AG09309 (cell line): ENCODE data around the gene TIMP2.

Experiments used
- DNase-seq: peaks from one replicate; pipeline ENCODE4 v3.0.0-alpha.2; 2010; ENCODE audit warnings: low read depth
- H3K4me3 ChIP-seq: 2 replicates; pipeline ENCODE4 v1.5.1; 2011; ENCODE audit warnings: mild to moderate bottlenecking, low read depth, low read length, moderate library complexity; ENCODE audit not compliant: control insufficient read depth
- TF ChIP-seq, protein P1 (sequence below): IDR thresholded peaks from 2 replicates; pipeline ENCODE4 v1.5.1; 2011; ENCODE audit warnings: mild to moderate bottlenecking, low read depth, low read length, inconsistent platforms; ENCODE audit not compliant: insufficient read depth, control insufficient read depth; ENCODE audit errors: missing control alignments

TIMP2 gene

DNA sequence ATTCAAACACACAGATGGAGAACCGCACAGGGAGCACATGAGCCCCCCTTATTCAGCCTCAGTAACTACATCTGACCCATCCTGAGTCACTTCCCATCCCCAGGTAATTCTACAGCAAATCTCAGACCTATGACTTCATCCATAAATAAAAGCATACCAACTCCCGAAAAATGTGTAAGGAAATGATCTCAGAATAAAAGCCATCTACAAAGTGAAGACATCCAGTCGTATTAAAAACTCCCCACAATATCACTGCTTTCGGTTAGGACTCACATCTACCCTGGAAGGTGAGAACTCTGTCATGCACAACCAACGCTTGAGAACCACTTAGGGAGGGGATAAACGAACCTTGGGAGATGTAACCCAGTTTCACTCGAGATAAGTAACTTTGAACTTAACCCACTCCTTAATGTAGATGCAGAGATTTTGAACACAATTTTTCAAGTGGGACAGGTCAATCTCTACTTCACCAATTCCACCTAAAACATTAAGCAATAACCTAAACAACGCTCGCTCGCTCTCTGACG, 85.9 kb downstream of the TIMP2 start:
- TF ChIP-seq, protein P1, sequence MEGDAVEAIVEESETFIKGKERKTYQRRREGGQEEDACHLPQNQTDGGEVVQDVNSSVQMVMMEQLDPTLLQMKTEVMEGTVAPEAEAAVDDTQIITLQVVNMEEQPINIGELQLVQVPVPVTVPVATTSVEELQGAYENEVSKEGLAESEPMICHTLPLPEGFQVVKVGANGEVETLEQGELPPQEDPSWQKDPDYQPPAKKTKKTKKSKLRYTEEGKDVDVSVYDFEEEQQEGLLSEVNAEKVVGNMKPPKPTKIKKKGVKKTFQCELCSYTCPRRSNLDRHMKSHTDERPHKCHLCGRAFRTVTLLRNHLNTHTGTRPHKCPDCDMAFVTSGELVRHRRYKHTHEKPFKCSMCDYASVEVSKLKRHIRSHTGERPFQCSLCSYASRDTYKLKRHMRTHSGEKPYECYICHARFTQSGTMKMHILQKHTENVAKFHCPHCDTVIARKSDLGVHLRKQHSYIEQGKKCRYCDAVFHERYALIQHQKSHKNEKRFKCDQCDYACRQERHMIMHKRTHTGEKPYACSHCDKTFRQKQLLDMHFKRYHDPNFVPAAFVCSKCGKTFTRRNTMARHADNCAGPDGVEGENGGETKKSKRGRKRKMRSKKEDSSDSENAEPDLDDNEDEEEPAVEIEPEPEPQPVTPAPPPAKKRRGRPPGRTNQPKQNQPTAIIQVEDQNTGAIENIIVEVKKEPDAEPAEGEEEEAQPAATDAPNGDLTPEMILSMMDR: no peak
- peak overlapping the region; percentile 90 for H3K4me3 ChIP-seq
- no peak for DNase-seq

DNA sequence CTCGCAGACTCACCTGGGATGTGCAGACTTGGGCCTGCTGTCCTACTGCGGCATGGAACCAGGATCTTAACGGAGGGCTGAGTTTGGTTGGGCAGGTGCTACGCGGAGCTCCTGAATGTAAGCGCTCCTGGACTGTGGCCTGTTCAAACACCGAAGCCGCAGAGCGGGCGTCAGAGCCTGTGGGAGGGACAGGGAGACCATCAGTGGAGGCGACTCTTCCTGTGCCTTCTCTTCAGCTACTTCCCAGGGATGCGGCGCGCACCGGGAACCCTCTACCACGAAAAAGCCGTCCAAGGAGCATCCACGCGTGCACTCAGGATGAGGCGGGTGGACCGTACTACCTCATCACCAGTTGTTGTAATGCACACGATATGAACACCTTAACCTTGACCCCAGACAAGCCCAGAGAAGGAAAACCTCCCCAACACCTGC, 86.6 kb downstream of the TIMP2 start:
- DNase-seq: no peak
- no peak overlapping the region; the same call in 1 of the 2 replicates for H3K4me3 ChIP-seq
- TF ChIP-seq, protein P1: no peak

DNA sequence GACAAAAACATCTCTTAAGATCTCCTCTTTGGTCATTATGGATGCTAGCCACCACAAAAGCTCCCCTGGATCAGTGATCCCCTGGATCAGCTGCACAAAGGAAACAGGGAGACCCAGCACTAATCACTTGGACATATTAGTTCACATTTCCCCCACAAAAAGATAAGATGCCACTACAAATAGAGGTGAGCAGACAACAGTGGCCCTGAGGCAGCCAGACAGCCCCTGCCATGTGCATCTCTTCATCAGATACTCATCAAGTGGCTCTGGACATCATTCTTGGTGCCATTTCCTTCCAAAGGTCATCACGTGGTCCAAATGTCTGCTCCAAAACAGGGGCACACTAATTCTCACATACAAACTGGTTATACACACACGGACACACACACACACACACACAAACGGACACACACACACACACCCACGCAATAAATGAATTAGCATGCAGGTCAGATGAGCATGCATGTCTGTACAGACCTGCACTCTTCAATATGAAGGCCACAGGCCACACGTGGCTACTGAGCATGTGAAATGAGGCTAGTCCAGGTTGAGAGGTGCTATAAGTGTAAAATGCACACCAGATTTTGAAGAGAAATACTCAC, 88.7 kb downstream of the TIMP2 start:
- H3K4me3 ChIP-seq: no peak overlapping the region
- TF ChIP-seq, protein P1: no peak
- DNase-seq: no peak

DNA sequence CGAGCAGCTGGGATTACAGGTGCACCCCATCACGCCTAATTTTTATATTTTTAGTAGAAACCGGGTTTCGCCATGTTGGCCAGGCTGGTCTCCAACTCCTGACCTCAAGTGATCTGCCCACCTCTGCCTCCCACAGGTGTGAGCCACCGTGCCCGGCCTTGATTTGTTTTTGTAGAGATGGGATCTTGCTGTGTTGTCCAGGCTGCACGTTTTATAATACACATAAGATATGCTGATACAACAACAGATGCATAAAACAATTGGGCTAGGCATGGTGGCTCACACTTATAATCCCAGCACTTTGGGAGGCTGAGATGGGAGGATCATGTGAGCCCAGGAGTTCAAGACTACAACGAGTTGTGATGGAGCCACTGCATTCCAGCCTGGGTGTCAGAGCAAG, 90.6 kb downstream of the TIMP2 start:
- no peak for DNase-seq
- TF ChIP-seq, protein P1: no peak
- no peak overlapping the region for H3K4me3 ChIP-seq

DNA sequence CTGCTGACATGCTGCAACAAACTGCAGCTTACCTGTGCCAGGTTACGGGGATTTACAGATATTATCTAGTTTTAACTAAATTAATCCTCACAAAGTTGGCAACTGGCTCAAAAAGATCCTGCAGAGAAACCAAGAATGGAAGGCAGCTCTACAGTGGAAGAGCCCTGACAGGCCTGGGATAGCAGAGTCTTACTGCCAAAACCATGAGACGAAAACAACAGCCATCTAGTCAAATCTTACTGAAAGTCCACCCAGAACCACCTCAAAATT, 92.7 kb downstream of the TIMP2 start:
- DNase-seq: no peak
- no peak overlapping the region for H3K4me3 ChIP-seq

DNA sequence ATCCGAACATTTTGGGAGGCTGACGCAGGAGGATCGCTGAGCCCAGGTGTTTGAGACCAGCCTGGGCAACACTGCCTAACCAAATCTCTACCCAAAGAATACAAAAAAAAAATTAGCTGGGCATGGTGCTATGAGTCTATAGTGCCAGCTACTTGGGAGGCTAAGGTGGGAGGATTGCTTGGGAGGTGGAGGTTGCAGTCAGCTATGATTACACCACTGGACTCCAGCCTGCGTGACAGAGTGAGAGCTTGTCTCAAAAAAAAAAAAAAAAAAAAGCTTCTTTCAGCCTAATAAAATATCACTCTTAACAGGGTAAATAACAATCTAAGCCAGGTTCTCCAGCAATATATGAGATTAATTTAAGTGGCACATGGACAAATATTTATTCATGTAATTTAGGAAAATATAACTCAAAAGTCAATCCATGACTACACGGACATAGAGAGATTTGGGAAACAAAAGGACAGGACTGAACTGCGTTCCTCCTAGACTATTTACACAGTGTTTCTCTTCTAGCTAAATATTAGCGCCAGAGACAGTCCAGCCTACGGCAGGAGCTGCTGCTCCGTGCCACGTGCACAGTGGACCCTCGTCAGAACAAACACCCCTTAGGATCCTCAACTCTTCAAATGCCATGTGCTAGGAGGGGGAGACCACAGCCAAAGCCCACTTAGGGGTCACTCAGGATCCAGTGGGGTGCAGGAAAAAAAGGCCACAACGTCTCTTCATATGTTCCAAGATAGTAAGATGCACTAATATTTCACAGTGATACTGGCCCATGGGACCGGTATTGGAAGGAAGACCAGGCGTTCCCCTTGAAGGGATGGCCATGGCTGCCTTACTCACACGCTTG, 93.3 kb downstream of the TIMP2 start:
- no peak overlapping the region for H3K4me3 ChIP-seq
- DNase-seq: no peak
- TF ChIP-seq, protein P1: no peak

More for the DNA sequence above, 92.7 kb downstream of the TIMP2 start:
- TF ChIP-seq, protein P1: no peak
